Measurements from ENCODE around the gene SPAG4. TPM values are rescaled to one million over a fixed set of nuclear protein-coding genes. Genes with fewer than 3 reads are reported as not detected.

SPAG4 gene
- total RNA-seq, 2 experiments from 2014 or later = 6.4 to 6.9 TPM

DNA sequence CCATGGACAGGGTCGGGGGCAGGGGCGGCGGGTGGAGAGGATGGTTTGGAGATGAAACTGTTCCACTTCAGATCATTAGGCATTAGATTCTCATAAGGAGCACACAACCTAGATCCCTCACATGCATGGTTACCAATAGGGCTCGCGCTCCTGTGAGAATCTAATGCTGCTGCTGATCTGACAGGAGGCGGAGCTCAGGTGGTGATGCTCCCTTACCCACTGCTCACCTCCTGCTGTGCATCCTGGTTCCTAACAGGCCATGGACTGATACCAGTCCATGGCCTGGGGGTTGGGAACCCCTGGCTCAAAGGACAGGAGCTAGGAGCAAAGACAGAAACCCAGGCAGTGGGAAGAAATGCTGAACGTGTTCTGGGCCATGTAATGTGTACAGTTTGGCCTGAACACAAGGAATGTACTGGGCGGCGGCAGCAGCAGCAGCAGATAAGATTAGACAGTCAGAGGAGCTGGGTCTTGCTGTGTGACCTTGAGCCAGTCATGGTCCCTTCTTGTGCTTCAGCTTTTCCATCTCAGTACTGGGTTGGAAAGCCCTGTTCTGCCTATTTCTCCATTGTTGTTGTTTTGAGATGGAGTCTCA, 4.7 kb upstream of the SPAG4 start:
- no peak overlapping the region for H3K4me3 Mint-ChIP-seq
- H3K27ac Mint-ChIP-seq = no peak overlapping the region
- ChIA-PET POLR2A (no interaction called here), CTCF (interaction anchor here (0.6 kb wide), 1 partner anchor 157 kb away, joined by 3 read pairs; no protein-coding TSS in a partner anchor)
- H3K27me3 Mint-ChIP-seq = no peaks in the 10 kb centered on the region
- H3K4me1 Mint-ChIP-seq = peaks cover 9% of the 10 kb centered on the region
- no peaks in the 10 kb centered on the region for H3K36me3 Mint-ChIP-seq (ENCODE audit: low read depth)
- no peaks in the 10 kb centered on the region for H3K9me3 Mint-ChIP-seq (ENCODE audit: low read depth)
- DNase-seq (no peak), ATAC-seq (no peak)
- intact Hi-C loops (cut with DNase I, micrococcal nuclease) = no loop called here

DNA sequence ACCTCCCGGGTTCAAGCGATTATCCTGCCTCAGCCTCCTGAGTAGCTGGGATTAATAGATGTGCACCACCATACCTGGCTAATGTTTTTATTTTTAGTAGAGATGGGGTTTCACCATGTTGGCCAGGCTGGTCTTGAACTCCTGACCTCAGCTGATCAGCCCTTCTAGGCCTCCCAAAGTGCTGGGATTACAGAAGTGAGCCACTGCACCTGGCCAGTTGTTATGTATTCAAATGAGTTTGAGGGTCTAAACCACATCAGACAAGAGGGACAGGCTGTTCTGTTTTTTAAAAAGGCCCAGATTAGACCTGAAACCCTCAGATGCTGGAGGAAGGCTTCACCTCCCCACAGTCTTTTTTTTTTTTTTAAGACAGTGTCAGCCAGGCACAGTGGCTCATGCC, 4.1 kb upstream of the SPAG4 start:
- Mint-ChIP-seq H3K4me3 (no peak overlapping the region), H3K9me3 (ENCODE audit: low read depth) (no peaks in the 10 kb centered on the region), H3K27ac (no peak overlapping the region), H3K27me3 (no peaks in the 10 kb centered on the region), H3K4me1 (peaks cover 10% of the 10 kb centered on the region), H3K36me3 (ENCODE audit: low read depth) (no peaks in the 10 kb centered on the region)
- ATAC-seq (no peak), DNase-seq (no peak)
- intact Hi-C loops (cut with DNase I, micrococcal nuclease) = no loop called here
- POLR2A ChIA-PET = no interaction called here
- CTCF ChIA-PET = interaction anchor here (0.6 kb wide), 1 partner anchor 158 kb away, joined by 3 read pairs; no protein-coding TSS in a partner anchor

DNA sequence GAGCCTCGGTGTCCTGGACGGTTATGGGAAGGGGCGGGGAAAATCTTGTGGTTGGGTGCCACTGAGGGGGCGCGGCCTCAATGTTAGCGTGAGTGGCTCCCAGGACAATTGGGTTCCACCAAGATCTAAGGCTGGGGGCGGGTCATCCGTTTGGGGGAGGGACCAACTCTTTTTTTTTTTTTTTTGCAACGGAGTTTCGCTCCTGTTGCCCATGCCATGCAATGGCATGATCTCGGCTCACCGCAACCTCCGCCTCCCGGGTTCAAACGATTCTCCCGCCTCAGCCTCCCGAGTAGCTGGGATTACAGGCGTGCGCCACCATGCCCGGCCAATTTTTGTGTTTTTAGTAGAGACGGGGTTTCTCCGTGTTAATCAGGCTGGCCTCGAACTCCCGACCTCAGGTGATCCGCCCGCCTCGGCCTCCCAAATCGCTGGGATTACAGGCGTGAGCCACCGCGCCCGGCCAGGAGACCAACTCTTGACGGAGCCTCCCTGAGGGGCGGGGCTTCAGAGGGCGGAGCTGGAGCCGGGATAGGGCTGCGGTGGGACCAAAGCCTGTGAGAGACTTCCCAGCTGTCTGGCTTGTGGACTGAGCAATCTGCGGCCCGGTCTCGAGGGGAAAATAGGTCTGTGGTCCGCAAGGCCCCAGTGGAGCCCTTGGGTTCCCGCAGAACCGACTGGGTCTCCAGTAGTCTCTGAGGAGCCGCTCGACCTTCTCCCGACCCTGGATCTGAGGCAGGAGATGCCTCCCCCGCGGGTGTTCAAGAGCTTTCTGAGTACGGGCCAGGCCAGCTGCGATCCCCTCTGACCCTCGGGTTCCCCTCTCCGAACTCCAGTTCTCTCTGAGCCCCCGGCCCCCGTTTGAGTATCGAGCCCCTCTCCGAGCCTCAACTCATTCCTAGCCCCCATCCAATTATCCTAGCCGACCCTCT, 1.1 kb downstream of the SPAG4 start:
- ChIA-PET CTCF (interaction anchor here (0.5 to 6.7 kb wide), 14 partner anchors 12 to 625 kb away, joined by 3 to 92 read pairs (median 3); partner anchors contain the start of genes CPNE1, RBM12 and SCAND1), POLR2A (interaction anchor here (0.6 to 3.0 kb wide), 10 partner anchors 13 to 163 kb away, joined by 3 to 35 read pairs (median 4); partner anchors contain the start of genes CEP250, CPNE1, PHF20 and RBM12)
- Mint-ChIP-seq H3K9me3 (ENCODE audit: low read depth) (no peaks in the 10 kb centered on the region), H3K36me3 (ENCODE audit: low read depth) (peaks cover 2% of the 10 kb centered on the region), H3K27me3 (peaks cover 2% of the 10 kb centered on the region), H3K4me1 (peaks cover 50% of the 10 kb centered on the region), H3K4me3 (peak overlapping the region; percentile 83), H3K27ac (peak overlapping the region; percentile 84)
- ATAC-seq (no peak), DNase-seq (peak; percentile 78)
- intact Hi-C loops (cut with DNase I, micrococcal nuclease) = loop anchor here (1.0 to 5.0 kb wide), 19 partner anchors 15 to 1624 kb away; partner anchors contain the start of genes CEP250 (in 2 of the 2), ERGIC3 (in 2 of the 2), NFS1 (in 2 of the 2) and RBM39 (in 2 of the 2)

GRCh38 chr20:35617397-35618262, 2.0 kb downstream of the SPAG4 start:
- DNase-seq (peak; percentile 76), ATAC-seq (peak; percentile 5)
- Mint-ChIP-seq H3K27ac (peak overlapping the region; percentile 76), H3K4me1 (peaks cover 50% of the 10 kb centered on the region), H3K9me3 (ENCODE audit: low read depth) (no peaks in the 10 kb centered on the region), H3K27me3 (peaks cover 2% of the 10 kb centered on the region), H3K4me3 (peak overlapping the region; percentile 83), H3K36me3 (ENCODE audit: low read depth) (peaks cover 2% of the 10 kb centered on the region)
- ChIA-PET POLR2A (interaction anchor here (0.6 to 3.0 kb wide), 6 partner anchors 16 to 164 kb away, joined by 3 to 35 read pairs (median 9); partner anchors contain the start of genes CPNE1, RBM12 and RBM39), CTCF (interaction anchor here (0.6 to 6.7 kb wide), 7 partner anchors 12 to 337 kb away, joined by 3 to 92 read pairs (median 3); partner anchors contain the start of genes CPNE1, RBM12 and SCAND1)
- intact Hi-C loops (cut with DNase I, micrococcal nuclease) = loop anchor here (2.0 to 5.0 kb wide), 9 partner anchors 75 to 1625 kb away; partner anchors contain the start of genes CEP250 (in 1 of the 2), ERGIC3 (in 1 of the 2), MMP24OS (in 1 of the 2) and NFS1 (in 1 of the 2)

DNA sequence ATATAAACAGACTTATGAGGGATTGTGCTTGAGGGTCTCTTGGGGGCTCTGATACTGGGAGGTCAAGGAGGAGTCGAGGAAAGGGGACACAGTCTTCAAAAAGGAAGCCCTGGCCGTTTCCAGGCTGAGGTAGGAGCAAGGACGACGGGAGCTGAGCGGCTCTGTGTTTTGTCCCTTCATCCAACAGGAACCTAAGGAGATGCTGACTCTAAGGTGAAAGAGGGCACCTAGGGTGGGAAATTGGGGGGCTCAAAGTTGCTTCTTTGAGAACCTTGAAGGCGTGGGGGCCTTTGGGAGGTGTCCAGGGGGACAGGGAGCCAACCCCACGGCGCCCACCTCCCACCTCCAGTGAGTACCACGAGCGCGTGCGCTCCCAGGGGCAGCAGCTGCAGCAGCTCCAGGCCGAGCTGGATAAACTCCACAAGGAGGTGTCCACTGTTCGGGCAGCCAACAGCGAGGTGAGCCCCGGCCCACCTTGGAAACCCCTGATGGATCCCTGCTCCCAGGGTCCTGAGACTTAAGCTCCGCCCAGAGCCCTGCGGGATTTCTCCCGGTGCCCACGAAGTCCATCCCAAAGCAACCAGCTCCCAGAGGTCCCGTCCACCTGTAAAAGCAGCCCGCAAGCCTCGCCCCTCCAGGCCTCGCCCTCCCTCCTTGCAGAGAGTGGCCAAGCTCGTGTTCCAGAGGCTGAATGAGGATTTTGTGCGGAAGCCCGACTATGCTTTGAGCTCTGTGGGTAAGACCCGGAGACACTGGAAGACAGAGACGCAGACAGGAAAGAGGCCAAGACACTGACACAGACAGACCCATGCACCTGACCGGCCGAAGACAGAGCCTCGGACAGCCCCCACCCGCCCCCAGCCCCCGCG, 2.9 kb downstream of the SPAG4 start:
- intact Hi-C loops (cut with DNase I, micrococcal nuclease) = loop anchor here (1.0 to 5.0 kb wide), 8 partner anchors 42 to 434 kb away; partner anchors contain the start of genes CEP250 (in 1 of the 2), ERGIC3 (in 1 of the 2), NFS1 (in 1 of the 2) and ROMO1 (in 1 of the 2)
- Mint-ChIP-seq H3K9me3 (ENCODE audit: low read depth) (no peaks in the 10 kb centered on the region), H3K36me3 (ENCODE audit: low read depth) (peaks cover 2% of the 10 kb centered on the region), H3K27me3 (peaks cover 2% of the 10 kb centered on the region), H3K4me1 (peaks cover 50% of the 10 kb centered on the region), H3K4me3 (peak overlapping the region; percentile 83), H3K27ac (peak overlapping the region; percentile 83)
- ChIA-PET CTCF (interaction anchor here (0.6 to 6.7 kb wide), 19 partner anchors 11 to 1026 kb away, joined by 3 to 92 read pairs (median 4); partner anchors contain the start of genes CPNE1, ERGIC3, RBM12 and RBM39), POLR2A (interaction anchor here (0.5 to 2.5 kb wide), 8 partner anchors 16 to 124 kb away, joined by 3 to 55 read pairs (median 8); partner anchors contain the start of genes CPNE1, RBM12 and RBM39)
- DNase-seq = peak; percentile 44
- no peak for ATAC-seq

DNA sequence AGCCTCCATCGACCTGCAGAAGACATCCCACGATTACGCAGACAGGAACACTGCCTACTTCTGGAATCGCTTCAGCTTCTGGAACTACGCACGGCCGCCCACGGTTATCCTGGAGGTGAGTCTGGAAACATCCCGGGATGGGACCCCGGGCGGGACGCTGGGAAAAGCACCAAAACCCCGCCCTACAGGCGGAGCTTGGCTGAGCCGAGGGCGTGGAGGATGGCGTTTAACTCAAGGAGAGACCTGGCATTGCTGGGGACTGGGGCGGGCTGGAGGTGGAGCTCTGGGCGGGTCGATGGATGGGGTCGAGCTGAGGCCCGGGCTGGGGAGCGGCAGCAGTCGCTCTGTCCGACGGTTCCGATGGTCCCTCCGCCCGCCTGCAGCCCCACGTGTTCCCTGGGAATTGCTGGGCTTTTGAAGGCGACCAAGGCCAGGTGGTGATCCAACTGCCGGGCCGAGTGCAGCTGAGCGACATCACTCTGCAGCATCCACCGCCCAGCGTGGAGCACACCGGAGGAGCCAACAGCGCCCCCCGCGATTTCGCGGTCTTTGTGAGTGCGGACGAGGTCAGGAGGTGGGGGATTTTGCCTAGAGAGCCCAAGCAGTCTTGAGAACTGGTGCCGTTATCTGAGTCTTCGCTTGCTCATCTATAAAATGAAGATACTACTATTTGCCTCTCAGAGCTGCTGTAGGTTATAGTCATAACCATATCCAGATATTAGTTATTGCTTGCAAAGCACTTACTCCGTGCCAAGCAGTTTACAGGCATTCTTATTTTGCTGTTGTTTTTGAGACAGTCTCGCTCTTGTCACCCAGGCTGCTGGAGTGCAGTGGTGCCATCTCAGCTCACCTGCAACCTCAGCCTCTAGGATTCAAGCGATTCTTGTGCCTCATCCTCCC, 3.8 kb downstream of the SPAG4 start:
- ChIA-PET POLR2A (interaction anchor here (0.5 to 2.5 kb wide), 16 partner anchors 11 to 398 kb away, joined by 3 to 55 read pairs (median 4); partner anchors contain the start of genes CPNE1, RBM12, RBM39 and SCAND1), CTCF (interaction anchor here (0.6 to 6.7 kb wide), 28 partner anchors 10 to 473 kb away, joined by 3 to 92 read pairs (median 3); partner anchors contain the start of genes CPNE1, NFS1, RBM12 and RBM39)
- H3K36me3 Mint-ChIP-seq (ENCODE audit: low read depth) = peaks cover 2% of the 10 kb centered on the region
- DNase-seq = peak; percentile 93
- H3K4me1 Mint-ChIP-seq = peaks cover 48% of the 10 kb centered on the region
- H3K4me3 Mint-ChIP-seq = peak overlapping the region; percentile 83
- intact Hi-C loops (cut with DNase I, micrococcal nuclease) = loop anchor here (1.0 to 5.0 kb wide), 8 partner anchors 41 to 433 kb away; partner anchors contain the start of genes CEP250 (in 1 of the 2), ERGIC3 (in 1 of the 2), NFS1 (in 1 of the 2) and ROMO1 (in 1 of the 2)
- H3K9me3 Mint-ChIP-seq (ENCODE audit: low read depth) = no peaks in the 10 kb centered on the region
- peak; percentile 51 for ATAC-seq
- H3K27ac Mint-ChIP-seq = peak overlapping the region; percentile 92
- H3K27me3 Mint-ChIP-seq = peaks cover 2% of the 10 kb centered on the region

DNA sequence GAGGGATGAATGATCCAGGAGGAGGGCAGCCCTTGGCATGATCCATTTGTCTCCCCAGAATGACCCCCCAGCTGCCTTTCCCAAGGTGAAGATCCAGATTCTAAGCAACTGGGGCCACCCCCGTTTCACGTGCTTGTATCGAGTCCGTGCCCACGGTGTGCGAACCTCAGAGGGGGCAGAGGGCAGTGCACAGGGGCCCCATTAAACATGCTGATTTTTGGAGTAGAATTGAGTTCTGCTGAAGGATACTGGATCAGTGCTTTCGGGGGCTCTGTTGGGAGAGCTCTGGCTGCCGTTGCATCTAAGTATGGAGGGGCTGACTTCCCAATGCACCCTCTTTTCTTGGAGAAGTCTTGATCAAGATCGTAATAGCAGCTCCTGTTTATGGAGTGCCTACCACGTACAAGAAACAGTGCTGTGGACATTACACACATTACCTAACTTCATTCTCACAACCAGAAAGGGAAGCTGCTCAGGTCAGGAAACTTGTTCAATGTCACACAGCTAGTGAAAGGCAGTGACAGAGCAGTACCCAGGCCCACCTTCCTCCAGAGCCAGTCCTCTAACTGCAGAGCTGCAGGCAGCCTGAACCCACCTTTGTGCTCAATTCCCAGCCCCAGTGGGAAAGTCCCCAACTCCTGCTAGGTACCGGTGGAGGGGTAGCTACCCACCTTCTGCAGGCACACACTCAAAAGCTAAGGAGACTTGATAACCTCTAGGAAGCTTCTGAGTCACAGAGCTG, 5.4 kb downstream of the SPAG4 start:
- intact Hi-C loops (cut with DNase I, micrococcal nuclease) = no loop called here

DNA sequence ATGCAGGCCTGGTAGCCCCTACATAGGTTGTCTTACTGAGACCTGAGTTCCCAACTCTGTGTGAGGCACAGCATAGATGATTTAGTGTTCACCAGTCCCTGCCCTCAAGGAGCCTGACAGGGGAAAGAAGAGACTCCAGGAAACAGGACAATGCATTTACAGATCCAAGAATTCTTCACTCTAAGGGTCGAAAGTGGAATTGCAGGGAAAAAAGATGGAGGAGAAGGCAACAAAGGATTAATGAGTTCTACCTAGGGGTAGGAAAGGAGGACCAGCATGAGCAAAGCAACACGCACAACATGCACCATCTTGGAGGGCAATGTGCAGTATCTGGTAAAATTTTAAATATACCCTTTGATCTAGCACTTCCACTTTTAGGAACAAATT, 5.9 kb downstream of the SPAG4 start:
- Mint-ChIP-seq H3K27me3 (peaks cover 2% of the 10 kb centered on the region), H3K9me3 (ENCODE audit: low read depth) (no peaks in the 10 kb centered on the region), H3K36me3 (ENCODE audit: low read depth) (peaks cover 17% of the 10 kb centered on the region), H3K4me1 (peaks cover 39% of the 10 kb centered on the region), H3K27ac (no peak overlapping the region), H3K4me3 (no peak overlapping the region)
- POLR2A ChIA-PET = no interaction called here
- intact Hi-C loops (cut with DNase I, micrococcal nuclease) = no loop called here
- no peak for ATAC-seq
- no peak for DNase-seq
- CTCF ChIA-PET = interaction anchor here (0.6 to 6.7 kb wide), 5 partner anchors 14 to 333 kb away, joined by 3 to 92 read pairs (median 6); partner anchors contain the start of genes CPNE1, RBM12 and SCAND1

More for the DNA sequence above, 5.4 kb downstream of the SPAG4 start:
- Mint-ChIP-seq H3K36me3 (ENCODE audit: low read depth) (peaks cover 13% of the 10 kb centered on the region), H3K4me1 (peaks cover 41% of the 10 kb centered on the region), H3K27ac (peak overlapping the region; percentile 17), H3K4me3 (no peak overlapping the region), H3K9me3 (ENCODE audit: low read depth) (no peaks in the 10 kb centered on the region), H3K27me3 (peaks cover 2% of the 10 kb centered on the region)
- POLR2A ChIA-PET = interaction anchor here (1.1 kb wide), 1 partner anchor 47 kb away, joined by 3 read pairs; no protein-coding TSS in a partner anchor
- ATAC-seq = no peak
- CTCF ChIA-PET = interaction anchor here (0.6 to 6.7 kb wide), 8 partner anchors 14 to 333 kb away, joined by 3 to 92 read pairs (median 4); partner anchors contain the start of genes CPNE1, RBM12 and SCAND1
- DNase-seq = no peak

All from activated CD4-positive, alpha-beta T cell treated with anti-CD3 and anti-CD28 coated beads for 36 hours (primary cell).